Ascending aorta (tissue), 2 donors: ENCODE measurements around the gene IFNL4. TPM values are rescaled to one million over a fixed set of nuclear protein-coding genes. Genes with fewer than 3 reads are reported as not detected.
A peak's percentile ranks its signal among the peaks of the same experiment; 100 is the strongest.

Experiments
- DNase-seq, 2 donors: peaks; one replicate each; pipeline ENCODE4 v3.0.0-alpha.2; 2019; ENCODE audit warnings: low spot score in 2 of 2
- H3K27ac ChIP-seq, 2 donors: fragments of 200-600 bp; sonication (generic); one replicate each; pipeline ENCODE4 v1.5.1; 2016 to 2017; ENCODE audit warnings: mild to moderate bottlenecking in 1 of 2
- H3K27me3 ChIP-seq: fragments of 200-600 bp; sonication (generic); one replicate; pipeline ENCODE4 v1.5.1; 2017
- H3K36me3 ChIP-seq, 2 donors: fragments of 200-600 bp; sonication (generic); one replicate each; pipeline ENCODE4 v1.5.1; 2016
- H3K4me1 ChIP-seq, 2 donors: fragments of 200-600 bp; sonication (generic); one replicate each; pipeline ENCODE4 v1.5.1; 2016 to 2017; ENCODE audit warnings: mild to moderate bottlenecking in 1 of 2
- H3K4me3 ChIP-seq, 2 donors: fragments of 200-600 bp; sonication (generic); one replicate each; pipeline ENCODE4 v1.5.1; 2016 to 2017; ENCODE audit warnings: mild to moderate bottlenecking in 1 of 2
- H3K9me3 ChIP-seq, 2 donors: fragments of 200-600 bp; sonication (generic); one replicate each; pipeline ENCODE4 v1.5.1; 2016
- CTCF ChIP-seq, 3 experiments: fragments of 200-600 bp in 2 of 3; fragments of 450-650 bp in 1 of 3; sonication (generic) in 2 of 3; IDR thresholded peaks; one replicate each; pipeline ENCODE4 v1.5.1; 2016 to 2019; ENCODE audit warnings: antibody characterized with exemption in 3 of 3, mild to moderate bottlenecking in 1 of 3, moderate library complexity in 1 of 3
- intact Hi-C: fragments of 100-400 bp; cut with DNase I; formaldehyde crosslinking; loops from one replicate; pipeline ENCODE4 v1.15.1; 2023
- total RNA-seq: library from RNA; depleted of rRNA; stranded (reverse); fragments of >200 nt; gene quantifications from one replicate; pipeline ENCODE4 v1.1.0, GENCODE V29; 2016

IFNL4 gene
- total RNA-seq = not detected

DNA sequence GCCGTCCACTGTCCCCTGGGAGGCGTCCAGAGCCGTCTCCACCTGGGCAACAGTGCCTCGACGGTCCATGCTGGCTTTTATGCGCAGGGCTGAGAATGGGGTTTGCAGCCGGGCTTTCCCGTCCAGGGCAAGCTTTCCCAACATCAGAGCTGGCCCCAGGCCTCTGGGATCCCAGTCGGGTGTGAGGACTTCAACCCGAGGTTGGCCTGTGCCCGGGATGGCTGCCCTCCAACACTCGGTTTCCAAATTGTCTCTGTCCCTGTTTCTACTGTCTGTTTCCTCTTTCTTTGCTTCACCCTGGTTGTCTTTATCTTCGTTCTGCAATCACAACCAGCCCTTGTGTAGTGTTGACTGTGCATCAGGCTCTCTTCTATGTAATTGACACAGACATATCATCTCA lies at the start of gene IFNL4:
IFNL4 (minus strand) TSS at position 51 of the 400 bp plus-strand sequence.
- intact Hi-C loops = no loop called here
- Histone ChIP-seq H3K27ac (no peak within 1 kb of the TSS), H3K4me3 (peak within 1 kb of the TSS; percentile 7 to 27), H3K9me3 (no peaks in the 10 kb centered on the region), H3K4me1 (no peaks in the 10 kb centered on the region), H3K27me3 (peaks cover 12% of the 10 kb centered on the region), H3K36me3 (no peaks in the 10 kb centered on the region)
- DNase-seq = no peak
- no peak for TF ChIP-seq CTCF (IDR thresholded peaks at IDR 0.05)

- peak in 1 of 2 donors; percentile 64 for DNase-seq
- Histone ChIP-seq H3K4me1 (no peaks in the 10 kb centered on the region), H3K9me3 (no peaks in the 10 kb centered on the region), H3K4me3 (no peak overlapping the region), H3K36me3 (no peaks in the 10 kb centered on the region), H3K27ac (no peak overlapping the region), H3K27me3 (no peaks in the 10 kb centered on the region)
- intact Hi-C loops = no loop called here
- no peak for TF ChIP-seq CTCF (IDR thresholded peaks at IDR 0.05)
Measured at GRCh38 chr19:39297931-39298634, 49.4 kb upstream of the IFNL4 start.

- H3K4me3 ChIP-seq = no peak overlapping the region
- TF ChIP-seq CTCF (IDR thresholded peaks at IDR 0.05) = no peak
- H3K27me3 ChIP-seq = no peaks in the 10 kb centered on the region
- no peaks in the 10 kb centered on the region for H3K4me1 ChIP-seq
- H3K36me3 ChIP-seq = no peaks in the 10 kb centered on the region
- H3K9me3 ChIP-seq = no peaks in the 10 kb centered on the region
- DNase-seq = peak in 1 of 2 donors; percentile 39
- H3K27ac ChIP-seq = no peak overlapping the region
- intact Hi-C loops = no loop called here
Measured at GRCh38 chr19:39296906-39297305, 48.2 kb upstream of the IFNL4 start.

GRCh38 chr19:39296055-39296645 lies 47.5 kb upstream of the IFNL4 start, which contains the start of gene IFNL1:
Gene IFNL1, plus strand, starts transcription at chr19:39296407. Its CDS starts 15 bp downstream, at chr19:39296422.
- H3K4me1 ChIP-seq = no peaks in the 10 kb centered on the region
- DNase-seq = peak in 1 of 2 donors; percentile 52
- H3K9me3 ChIP-seq = no peaks in the 10 kb centered on the region
- TF ChIP-seq CTCF (IDR thresholded peaks at IDR 0.05) = no peak
- no peak within 1 kb of the TSS for H3K27ac ChIP-seq
- no peaks in the 10 kb centered on the region for H3K27me3 ChIP-seq
- H3K36me3 ChIP-seq = no peaks in the 10 kb centered on the region
- no peak within 1 kb of the TSS for H3K4me3 ChIP-seq
- intact Hi-C loops = no loop called here

GRCh38 chr19:39293394-39293793 lies 44.7 kb upstream of the IFNL4 start:
- Histone ChIP-seq H3K27me3 (no peaks in the 10 kb centered on the region), H3K27ac (no peak overlapping the region), H3K36me3 (no peaks in the 10 kb centered on the region), H3K9me3 (no peaks in the 10 kb centered on the region), H3K4me3 (no peak overlapping the region), H3K4me1 (no peaks in the 10 kb centered on the region)
- no peak for TF ChIP-seq CTCF (IDR thresholded peaks at IDR 0.05)
- peak in 1 of 2 donors; percentile 24 for DNase-seq
- intact Hi-C loops = no loop called here
